Osteocyte (in vitro differentiated cells): ENCODE measurements around the gene SORBS1. TPM values are rescaled to one million over a fixed set of nuclear protein-coding genes. Genes with fewer than 3 reads are reported as not detected.

Source experiments
- DNase-seq: peaks from one replicate; pipeline ENCODE4 v3.0.0; 2021; ENCODE audit warnings: mixed read lengths; ENCODE audit not compliant: unreplicated experiment; ENCODE audit errors: extremely low spot score
- H3K27ac Mint-ChIP-seq: one replicate; pipeline ENCODE4 v1.8.0; 2021; ENCODE audit warnings: mild to moderate bottlenecking, mixed read lengths; ENCODE audit not compliant: unreplicated experiment
- H3K27me3 Mint-ChIP-seq: one replicate; pipeline ENCODE4 v1.8.0; 2021; ENCODE audit warnings: mixed read lengths; ENCODE audit not compliant: unreplicated experiment
- H3K36me3 Mint-ChIP-seq: one replicate; pipeline ENCODE4 v1.8.0; 2021; ENCODE audit warnings: mixed read lengths; ENCODE audit not compliant: unreplicated experiment
- H3K4me1 Mint-ChIP-seq: one replicate; pipeline ENCODE4 v1.8.0; 2021; ENCODE audit warnings: mixed read lengths; ENCODE audit not compliant: unreplicated experiment
- H3K4me3 Mint-ChIP-seq: one replicate; pipeline ENCODE4 v1.8.0; 2021; ENCODE audit warnings: mild to moderate bottlenecking, moderate library complexity, mixed read lengths; ENCODE audit not compliant: unreplicated experiment
- H3K9me3 Mint-ChIP-seq: one replicate; pipeline ENCODE4 v1.8.0; 2021; ENCODE audit warnings: mixed read lengths; ENCODE audit not compliant: unreplicated experiment
- total RNA-seq: library from RNA; stranded (reverse); gene quantifications from 2 replicates; pipeline ENCODE4 v1.2.1, GENCODE V29; 2021
- TF ChIP-seq, protein P1 (sequence below): fragments of 200-600 bp; sonication (generic); IDR thresholded peaks from 2 replicates; pipeline ENCODE4 v1.5.0; 2021; ENCODE audit warnings: antibody characterized with exemption, mild to moderate bottlenecking, moderate library complexity

The SORBS1 gene
- total RNA-seq, 1 donor from 2014 or later: 1.7 TPM

DNA sequence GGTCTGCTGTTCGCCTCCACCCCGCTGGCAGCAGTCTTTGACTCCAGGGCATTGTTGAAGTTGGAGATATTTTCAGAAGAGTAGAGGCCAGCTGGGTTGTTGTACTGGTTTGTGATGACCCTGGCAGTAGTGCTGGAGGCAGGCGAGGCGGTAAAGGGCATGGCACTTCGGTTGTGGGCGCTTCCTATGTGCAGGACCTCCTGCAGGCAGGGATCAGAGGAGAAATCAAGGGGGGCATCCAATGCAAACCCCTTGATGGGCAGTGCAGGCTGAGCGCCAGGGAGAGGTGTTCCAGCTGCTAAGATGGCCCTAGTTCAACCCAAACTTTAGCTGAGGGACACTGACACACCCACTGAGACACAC lies 297.3 kb downstream of the SORBS1 start:
- TF ChIP-seq, protein P1, sequence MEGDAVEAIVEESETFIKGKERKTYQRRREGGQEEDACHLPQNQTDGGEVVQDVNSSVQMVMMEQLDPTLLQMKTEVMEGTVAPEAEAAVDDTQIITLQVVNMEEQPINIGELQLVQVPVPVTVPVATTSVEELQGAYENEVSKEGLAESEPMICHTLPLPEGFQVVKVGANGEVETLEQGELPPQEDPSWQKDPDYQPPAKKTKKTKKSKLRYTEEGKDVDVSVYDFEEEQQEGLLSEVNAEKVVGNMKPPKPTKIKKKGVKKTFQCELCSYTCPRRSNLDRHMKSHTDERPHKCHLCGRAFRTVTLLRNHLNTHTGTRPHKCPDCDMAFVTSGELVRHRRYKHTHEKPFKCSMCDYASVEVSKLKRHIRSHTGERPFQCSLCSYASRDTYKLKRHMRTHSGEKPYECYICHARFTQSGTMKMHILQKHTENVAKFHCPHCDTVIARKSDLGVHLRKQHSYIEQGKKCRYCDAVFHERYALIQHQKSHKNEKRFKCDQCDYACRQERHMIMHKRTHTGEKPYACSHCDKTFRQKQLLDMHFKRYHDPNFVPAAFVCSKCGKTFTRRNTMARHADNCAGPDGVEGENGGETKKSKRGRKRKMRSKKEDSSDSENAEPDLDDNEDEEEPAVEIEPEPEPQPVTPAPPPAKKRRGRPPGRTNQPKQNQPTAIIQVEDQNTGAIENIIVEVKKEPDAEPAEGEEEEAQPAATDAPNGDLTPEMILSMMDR: no peak
- Mint-ChIP-seq H3K9me3 (no peaks in the 10 kb centered on the region), H3K36me3 (peaks cover 15% of the 10 kb centered on the region), H3K27ac (peak overlapping the region; percentile 66), H3K27me3 (no peaks in the 10 kb centered on the region), H3K4me3 (no peak overlapping the region), H3K4me1 (peaks cover 58% of the 10 kb centered on the region)
- DNase-seq: peak; percentile 67

DNA sequence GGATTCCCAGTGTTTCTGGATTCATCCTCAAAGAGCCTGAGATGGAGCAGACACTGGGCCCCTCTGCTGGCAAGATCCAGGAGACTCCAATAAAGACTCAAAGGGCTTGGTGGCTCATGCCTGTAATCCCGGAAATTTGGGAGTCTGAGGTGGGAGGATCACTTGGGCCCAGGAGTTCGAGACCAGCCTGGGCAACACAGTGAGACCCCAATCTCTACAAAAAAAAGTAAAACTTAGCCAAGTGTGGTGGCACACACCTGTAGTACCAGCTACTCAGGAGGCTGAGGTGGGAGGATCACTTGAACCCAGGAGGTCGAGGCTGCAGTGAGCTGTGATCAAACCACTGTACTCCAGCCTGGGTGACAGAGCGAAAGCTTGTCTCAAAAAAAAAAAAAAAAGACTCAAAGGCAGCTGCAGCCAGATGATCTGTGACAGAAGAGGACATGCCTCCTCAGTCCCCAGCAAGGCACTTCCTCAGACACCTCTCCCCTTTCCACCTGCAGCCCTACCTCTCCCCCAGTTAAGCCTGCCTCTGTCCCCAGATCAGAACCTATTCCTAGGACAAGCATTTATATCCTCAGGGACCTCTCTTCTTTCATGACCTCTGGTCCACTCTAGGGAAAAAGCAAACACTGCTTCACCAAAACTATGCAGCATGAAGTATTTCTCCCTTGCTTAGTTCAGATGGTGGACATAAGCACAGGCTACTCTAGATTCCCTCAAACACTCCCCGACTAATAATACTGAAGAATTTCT lies 298.2 kb downstream of the SORBS1 start:
- TF ChIP-seq, protein P1: no peak
- DNase-seq: no peak
- H3K9me3 Mint-ChIP-seq: no peaks in the 10 kb centered on the region
- no peak overlapping the region for H3K4me3 Mint-ChIP-seq
- peaks cover 20% of the 10 kb centered on the region for H3K36me3 Mint-ChIP-seq
- H3K27ac Mint-ChIP-seq: peak overlapping the region; percentile 66
- H3K27me3 Mint-ChIP-seq: no peaks in the 10 kb centered on the region
- H3K4me1 Mint-ChIP-seq: peaks cover 49% of the 10 kb centered on the region

GRCh38 chr10:95261926-95262325 lies 299.2 kb downstream of the SORBS1 start:
- no peak for DNase-seq
- H3K27ac Mint-ChIP-seq: peak overlapping the region; percentile 23
- H3K27me3 Mint-ChIP-seq: no peaks in the 10 kb centered on the region
- no peak overlapping the region for H3K4me3 Mint-ChIP-seq
- H3K9me3 Mint-ChIP-seq: no peaks in the 10 kb centered on the region
- H3K36me3 Mint-ChIP-seq: peaks cover 29% of the 10 kb centered on the region
- TF ChIP-seq, protein P1: no peak
- peaks cover 46% of the 10 kb centered on the region for H3K4me1 Mint-ChIP-seq

Other genes starting within 250 kb of the SORBS1 start
- 97.3 and 111 TPM in 2 replicates for gene ALDH18A1, start 95.3 kb upstream of the SORBS1 start, total RNA-seq
- gene TCTN3, start 132.6 kb upstream of the SORBS1 start, total RNA-seq: 36.4 and 41.1 TPM in 2 replicates
- gene ENTPD1, start 194.8 kb upstream of the SORBS1 start, total RNA-seq: 1.2 and 1.5 TPM in 2 replicates